Urinary bladder (tissue), 4 donors: ENCODE data around the gene PDZD7. TPM values are rescaled to one million over a fixed set of nuclear protein-coding genes. Genes with fewer than 3 reads are reported as not detected.

Experiments used
- DNase-seq: peaks from one replicate; pipeline ENCODE4 v3.0.0-alpha.2; 2015; ENCODE audit errors: extremely low spot score
- H3K27ac ChIP-seq: one replicate; pipeline ENCODE4 v1.5.1; 2013; ENCODE audit warnings: low read depth, mild to moderate bottlenecking, moderate library complexity
- H3K36me3 ChIP-seq: one replicate; pipeline ENCODE4 v1.6.1; 2013; ENCODE audit warnings: mild to moderate bottlenecking, moderate library complexity; ENCODE audit not compliant: insufficient read depth
- H3K4me1 ChIP-seq: one replicate; pipeline ENCODE4 v1.6.1; 2013; ENCODE audit warnings: mild to moderate bottlenecking, moderate library complexity; ENCODE audit not compliant: insufficient read depth
- H3K4me3 ChIP-seq: one replicate; pipeline ENCODE4 v1.5.1; 2013; ENCODE audit warnings: low read depth, low read length
- WGBS: extraction: QIAGEN DNeasy Blood & Tissue Kit; methylation state at CpG from one replicate; pipeline ENCODE4 v1.1.7; 2013; 5-methylcytosine and 5-hydroxymethylcytosine counted together
- polyA plus RNA-seq: library from polyadenylated mRNA; stranded (reverse); fragments of 200-250 nt; gene quantifications from one replicate; pipeline ENCODE4 v1.2.3, GENCODE V29; 2013
- total RNA-seq: library from RNA; depleted of rRNA; stranded (reverse); fragments of >200 nt; gene quantifications from one replicate; pipeline ENCODE4 v1.2.3, GENCODE V29; 2014
- donor health status: healthy with polysubstance abuse.
- donor health status: healthy.

Gene PDZD7
- total and polyA plus RNA-seq, 2 donors: 0.21 to 0.46 TPM

DNA sequence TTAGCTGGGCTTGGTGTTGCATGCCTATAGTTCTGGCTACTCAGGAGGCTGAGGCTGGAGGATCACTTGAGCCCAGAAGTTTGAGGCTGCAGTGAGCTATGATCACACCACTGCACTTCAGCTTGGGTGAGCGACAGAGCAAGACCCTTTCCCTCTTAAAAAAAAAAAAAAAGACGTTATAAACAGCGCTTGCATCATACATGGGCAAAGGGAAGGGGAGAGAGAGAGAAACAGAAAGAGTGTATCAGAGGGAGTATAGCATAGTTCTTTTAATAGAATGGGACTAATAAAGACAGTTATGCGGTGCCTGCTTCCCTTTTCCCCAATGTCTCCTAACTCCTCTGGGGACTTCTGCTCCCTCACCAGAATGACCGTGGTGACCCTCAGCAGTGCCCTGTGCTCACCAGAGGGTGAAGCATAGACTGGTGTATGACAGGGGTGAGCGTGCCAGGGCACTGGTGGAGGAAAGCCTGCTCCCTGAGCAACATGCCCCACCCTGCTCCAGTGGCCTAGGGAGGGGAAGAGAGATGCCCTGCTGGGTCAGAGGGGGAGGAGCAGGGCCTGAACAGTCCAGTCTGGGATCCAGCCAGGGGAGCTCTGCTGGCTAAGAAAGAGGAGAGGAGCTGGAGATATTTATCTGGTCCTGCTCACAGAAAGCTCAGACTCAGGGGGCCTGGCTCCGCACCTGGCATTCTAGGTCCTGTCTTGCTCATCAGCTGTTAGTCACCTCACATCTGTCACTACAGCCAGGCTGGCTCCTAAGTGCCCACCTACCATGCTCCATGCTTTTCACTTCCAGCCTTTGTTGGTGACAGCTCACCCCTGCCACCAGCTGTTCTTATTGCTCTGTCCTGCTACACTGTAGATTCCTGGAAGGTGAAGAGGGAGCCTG, 2.2 kb downstream of the PDZD7 start:
- DNase-seq: no peak
- no peak overlapping the region for H3K4me3 ChIP-seq

DNA sequence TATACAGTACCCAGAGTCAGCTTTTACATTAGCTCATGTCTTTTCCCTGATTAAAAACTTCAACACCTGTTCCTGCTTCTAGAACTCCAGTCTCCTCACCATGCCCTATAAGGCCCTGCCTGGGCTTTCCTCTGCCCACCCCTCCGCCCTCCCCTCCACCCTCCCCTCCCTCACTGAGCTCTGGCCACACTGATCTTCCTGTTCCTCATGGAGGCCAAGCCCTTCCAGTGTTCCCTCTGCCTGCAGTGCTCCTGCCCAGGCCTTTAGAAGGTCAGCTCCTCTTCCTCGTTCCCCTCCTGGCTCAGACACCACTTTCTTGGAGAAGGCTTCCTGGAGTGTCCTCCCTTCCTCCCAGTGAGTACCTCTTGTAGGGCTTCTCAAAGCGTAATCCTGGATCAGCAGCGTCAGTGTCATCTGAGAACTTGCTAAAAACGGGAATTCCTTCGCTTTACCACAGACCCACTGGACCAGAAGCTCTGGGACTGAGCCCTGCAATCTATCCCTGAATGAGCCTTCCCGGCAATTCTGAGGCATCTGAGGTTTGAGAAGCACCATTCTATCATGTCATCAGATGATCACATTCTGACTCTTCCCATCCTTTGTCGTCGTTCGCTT, 3.7 kb downstream of the PDZD7 start:
- H3K27ac ChIP-seq: no peak overlapping the region
- DNase-seq: no peak
- H3K36me3 ChIP-seq: no peaks in the 10 kb centered on the region
- H3K4me1 ChIP-seq: no peaks in the 10 kb centered on the region
- 67% methylated on average over 10 of the region's 10 CpGs for WGBS
- H3K4me3 ChIP-seq: no peak overlapping the region

More for the DNA sequence above, 2.2 kb downstream of the PDZD7 start:
- WGBS: 63% methylated on average over 7 of the region's 7 CpGs
- Histone ChIP-seq H3K27ac (no peak overlapping the region), H3K4me1 (no peaks in the 10 kb centered on the region), H3K36me3 (no peaks in the 10 kb centered on the region)

DNA sequence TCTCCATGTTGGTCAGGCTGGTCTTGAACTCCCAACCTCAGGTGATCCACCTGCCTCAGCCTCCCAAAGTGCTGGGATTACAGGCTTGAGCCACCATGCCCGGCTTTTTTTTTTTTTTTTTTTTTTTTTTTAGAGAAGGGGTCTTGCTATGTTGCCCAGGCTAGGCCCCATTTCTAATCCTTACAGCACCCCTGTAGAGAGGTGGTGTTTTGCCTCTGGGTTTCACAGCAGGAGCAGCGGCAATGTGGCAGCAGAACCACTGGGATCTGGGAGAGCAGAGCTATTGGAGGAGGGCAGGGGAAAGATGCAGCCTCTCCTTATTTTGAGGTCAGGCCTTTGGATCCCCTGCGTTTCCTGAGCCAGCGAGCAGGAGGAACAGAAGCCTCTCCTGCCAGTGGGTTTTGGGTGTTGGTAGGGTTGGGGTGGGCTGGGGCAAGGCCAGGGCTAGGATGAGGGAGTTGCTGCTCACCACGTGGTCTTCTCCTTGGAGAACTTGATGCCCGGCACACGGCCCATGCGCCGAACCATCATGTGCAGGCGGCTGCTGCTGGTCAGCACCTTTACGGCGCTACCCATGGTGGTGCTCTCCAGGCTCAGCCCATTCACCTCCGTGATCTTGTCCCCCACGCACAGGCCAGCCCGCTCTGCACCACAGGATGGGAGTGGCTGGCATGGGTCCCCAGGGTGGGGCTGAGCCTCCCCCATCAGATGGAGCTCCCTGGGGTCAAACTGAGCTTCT, 7.8 kb downstream of the PDZD7 start:
- no peak overlapping the region for H3K27ac ChIP-seq
- 92% methylated on average over 15 of the region's 15 CpGs for WGBS
- H3K36me3 ChIP-seq: no peaks in the 10 kb centered on the region
- no peak overlapping the region for H3K4me3 ChIP-seq
- no peaks in the 10 kb centered on the region for H3K4me1 ChIP-seq
- no peak for DNase-seq

- H3K4me1 ChIP-seq: no peaks in the 10 kb centered on the region
- H3K27ac ChIP-seq: no peak overlapping the region
- H3K4me3 ChIP-seq: no peak overlapping the region
- 84% methylated on average over 11 of the region's 11 CpGs for WGBS
- DNase-seq: no peak
- H3K36me3 ChIP-seq: no peaks in the 10 kb centered on the region
Observed at GRCh38 chr10:101021692-101022251, 9.2 kb downstream of the PDZD7 start.

DNA sequence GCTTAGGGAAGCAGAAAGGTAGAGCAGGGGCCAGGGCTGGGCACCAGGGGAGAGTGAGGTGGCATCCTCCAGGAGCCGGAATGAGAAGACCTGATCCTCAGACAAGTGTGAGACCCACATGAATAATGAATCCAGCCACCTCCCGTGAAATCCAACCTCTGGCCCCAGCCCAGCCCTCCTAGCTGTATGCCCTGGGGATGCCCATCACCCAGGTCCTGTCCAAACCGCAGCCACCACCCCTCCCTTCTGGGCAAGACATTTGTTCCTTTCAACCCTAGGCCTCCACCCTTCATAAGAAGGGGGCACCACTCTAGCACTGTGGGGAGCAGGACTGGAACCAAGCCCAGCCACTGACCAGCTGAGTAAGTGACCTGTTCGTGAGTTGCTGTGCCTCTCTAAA, 9.7 kb downstream of the PDZD7 start:
- WGBS: 86% methylated on average over 4 of the region's 4 CpGs
- Histone ChIP-seq H3K4me1 (no peaks in the 10 kb centered on the region), H3K27ac (no peak overlapping the region), H3K36me3 (no peaks in the 10 kb centered on the region), H3K4me3 (no peak overlapping the region)
- DNase-seq: no peak

DNA sequence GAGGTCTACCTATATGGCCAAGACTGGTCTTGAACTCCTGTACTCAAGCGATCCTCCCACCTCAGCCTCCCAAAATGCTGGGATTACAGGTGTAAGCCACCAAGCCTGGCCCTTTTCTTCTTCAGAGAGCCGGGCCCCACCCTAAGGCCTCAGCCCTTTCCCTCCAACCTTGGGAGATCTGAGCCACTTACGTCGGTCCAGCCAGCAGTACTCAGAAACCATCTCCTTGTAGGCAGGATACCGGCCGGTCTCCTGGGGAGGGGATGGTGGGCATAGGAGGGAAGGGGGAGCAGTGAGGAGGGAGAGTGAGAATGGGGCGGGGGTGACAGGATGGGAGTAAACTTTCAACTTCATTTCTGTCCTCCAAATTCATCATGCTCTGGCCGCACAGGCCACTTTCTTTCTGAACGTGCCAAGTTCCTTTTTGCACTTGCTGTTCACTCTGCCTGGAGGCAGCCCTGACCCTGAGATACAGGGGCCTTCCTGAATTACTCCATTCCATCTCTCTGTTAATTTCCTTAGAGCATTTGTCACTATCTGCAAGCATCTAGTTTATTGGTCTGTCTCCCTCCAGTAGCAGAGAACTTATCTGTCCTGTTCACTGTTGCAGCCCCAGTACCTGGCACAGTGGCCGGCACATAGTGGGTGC, 10.4 kb downstream of the PDZD7 start:
- no peak for DNase-seq
- H3K4me3 ChIP-seq: no peak overlapping the region
- whole genome bisulfite sequencing: 81% methylated on average over 10 of the region's 10 CpGs

DNA sequence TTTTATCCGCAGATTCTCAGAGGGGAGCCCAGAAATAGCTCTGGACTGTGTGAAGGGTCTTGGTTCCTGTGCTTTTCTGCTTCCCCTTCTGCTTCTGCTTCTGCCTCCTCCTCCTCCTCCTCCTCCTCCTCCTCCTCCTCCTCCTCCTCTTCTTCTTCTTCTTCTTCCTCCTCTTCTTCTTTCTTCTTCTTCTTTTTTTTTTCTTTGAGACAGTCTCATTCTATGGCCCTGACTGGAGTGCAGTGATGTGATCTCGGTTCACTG, 11.6 kb downstream of the PDZD7 start:
- no peaks in the 10 kb centered on the region for H3K36me3 ChIP-seq
- 65% methylated on average over 2 of the region's 2 CpGs for WGBS
- no peak for DNase-seq
- no peak overlapping the region for H3K27ac ChIP-seq
- no peak overlapping the region for H3K4me3 ChIP-seq
- H3K4me1 ChIP-seq: no peaks in the 10 kb centered on the region

More for the DNA sequence above, 10.4 kb downstream of the PDZD7 start:
- Histone ChIP-seq H3K36me3 (no peaks in the 10 kb centered on the region), H3K27ac (no peak overlapping the region), H3K4me1 (no peaks in the 10 kb centered on the region)

GRCh38 chr10:101018600-101019439, 12.1 kb downstream of the PDZD7 start:
- no peak overlapping the region for H3K27ac ChIP-seq
- DNase-seq: no peak
- no peak overlapping the region for H3K4me3 ChIP-seq
- WGBS: 19% methylated on average over 45 of the region's 45 CpGs
- no peaks in the 10 kb centered on the region for H3K4me1 ChIP-seq
- no peaks in the 10 kb centered on the region for H3K36me3 ChIP-seq

GRCh38 chr10:101018118-101018599, 12.8 kb downstream of the PDZD7 start:
- Histone ChIP-seq H3K4me1 (no peaks in the 10 kb centered on the region), H3K36me3 (no peaks in the 10 kb centered on the region), H3K27ac (no peak overlapping the region), H3K4me3 (no peak overlapping the region)
- no peak for DNase-seq
- 59% methylated on average over 20 of the region's 20 CpGs for WGBS

DNA sequence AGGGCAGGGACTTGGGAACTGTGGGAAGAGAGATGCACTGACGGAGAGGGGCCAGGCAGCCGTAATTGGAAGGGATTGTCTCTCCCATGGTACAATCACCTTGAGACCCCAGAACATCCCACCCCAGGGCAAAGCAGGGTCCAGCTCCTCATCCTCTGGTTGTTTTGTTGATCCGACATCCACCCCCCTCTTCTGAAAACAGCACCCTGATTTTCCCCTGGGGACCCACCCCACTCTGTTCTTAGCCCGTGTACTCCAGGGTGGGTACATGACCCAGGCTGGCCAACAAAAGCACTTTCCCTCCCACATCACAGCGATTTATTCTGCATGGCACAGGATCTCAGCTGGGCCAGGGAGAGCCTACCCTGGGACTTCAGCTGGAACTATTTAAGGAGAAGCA, 14.1 kb downstream of the PDZD7 start:
- DNase-seq: no peak
- H3K36me3 ChIP-seq: no peaks in the 10 kb centered on the region
- H3K4me3 ChIP-seq: no peak overlapping the region
- H3K27ac ChIP-seq: no peak overlapping the region
- 65% methylated on average over 5 of the region's 5 CpGs for WGBS
- no peaks in the 10 kb centered on the region for H3K4me1 ChIP-seq

DNA sequence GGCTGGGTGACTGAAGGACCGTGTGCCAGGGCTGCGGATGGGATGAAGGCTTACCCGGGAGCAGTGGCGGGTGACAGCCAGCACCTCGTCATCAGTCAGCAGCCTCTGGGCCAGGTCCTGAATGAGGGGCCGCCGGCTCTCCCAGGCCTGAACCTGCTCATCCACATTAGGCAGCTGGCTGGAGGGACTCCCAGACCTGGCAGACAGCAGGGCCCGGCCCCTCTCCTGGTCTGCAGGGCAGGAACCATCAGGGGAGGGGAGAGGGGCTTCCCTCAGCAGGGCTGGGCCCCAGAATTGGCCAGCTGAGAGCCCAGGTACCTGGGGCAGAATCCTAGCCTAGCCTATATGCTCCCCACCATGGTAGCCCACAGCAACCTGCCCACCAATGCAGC, 15.4 kb downstream of the PDZD7 start:
- no peak for DNase-seq
- no peak overlapping the region for H3K4me3 ChIP-seq
- no peaks in the 10 kb centered on the region for H3K36me3 ChIP-seq
- H3K27ac ChIP-seq: no peak overlapping the region
- 78% methylated on average over 8 of the region's 8 CpGs for WGBS
- H3K4me1 ChIP-seq: no peaks in the 10 kb centered on the region

- Histone ChIP-seq H3K4me1 (no peaks in the 10 kb centered on the region), H3K27ac (no peak overlapping the region), H3K36me3 (no peaks in the 10 kb centered on the region), H3K4me3 (no peak overlapping the region)
- 40% methylated on average over 7 of the region's 7 CpGs for WGBS
- no peak for DNase-seq
Observed at GRCh38 chr10:101014966-101015581, 15.9 kb downstream of the PDZD7 start.
